Measurements from ENCODE around the gene GABBR2. TPM values are rescaled to one million over a fixed set of nuclear protein-coding genes. Genes with fewer than 3 reads are reported as not detected.
"Not testable (repeated sequence)": the region's sequence is repeated elsewhere in the genome, so short reads cannot be mapped to it uniquely, and the experiment has no call there.

Gene GABBR2
- polyA plus RNA-seq, 1 donor (not counting 4 experiments of a cell fraction or from before 2014, with no cell fraction given): 0.01 TPM

DNA sequence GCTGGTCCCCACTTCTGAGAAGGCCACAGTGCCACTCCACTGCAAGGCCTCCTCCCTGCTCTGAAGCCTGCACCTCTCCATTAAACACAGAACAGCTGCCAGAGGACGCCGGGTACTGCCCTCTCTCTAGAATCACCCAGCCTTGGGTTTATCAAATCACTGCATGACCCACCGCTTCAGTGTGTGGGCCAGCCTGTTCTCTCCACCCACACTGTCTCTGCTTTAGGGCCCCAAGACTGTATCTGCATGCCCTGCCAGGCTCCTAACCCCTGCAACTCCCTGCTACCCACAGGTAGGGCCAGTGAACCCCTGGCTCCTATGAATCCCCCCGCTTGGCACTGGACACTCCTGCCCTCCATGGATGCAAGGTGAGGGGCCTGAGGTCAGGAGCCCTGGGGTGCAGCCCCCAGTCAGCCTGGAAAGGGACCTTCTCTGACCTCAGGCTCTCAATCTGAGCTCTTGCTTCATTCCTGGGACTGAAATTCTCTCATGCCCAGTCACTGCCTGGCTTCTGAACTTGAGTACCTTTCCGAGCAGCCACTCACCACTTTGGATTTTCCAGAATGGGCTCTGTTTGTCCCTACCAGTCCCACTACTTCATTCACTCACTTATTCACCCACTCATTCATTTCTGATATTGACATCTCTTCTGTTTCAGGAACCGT, 206.3 kb downstream of the GABBR2 start:
- Histone ChIP-seq H3K27ac (ENCODE audit: control insufficient read depth, insufficient read depth, low read length) (no peak overlapping the region), H3K4me2 (ENCODE audit: control insufficient read depth, extremely low read depth, insufficient read depth, low read depth, low read length) (peak overlapping the region; percentile 17), H4K20me1 (ENCODE audit: control insufficient read depth, extremely low read depth, insufficient read depth, low read length) (no peaks in the 10 kb centered on the region), H3K9ac (ENCODE audit: control insufficient read depth, extremely low read depth, insufficient read depth, low read length) (no peak overlapping the region), H3K79me2 (ENCODE audit: control insufficient read depth, insufficient read depth, low read length) (no peaks in the 10 kb centered on the region), H2AFZ (ENCODE audit: control insufficient read depth, low read length) (peak overlapping the region; percentile 77), H3K36me3 (ENCODE audit: control insufficient read depth in 2 of 2, extremely low read depth in 1 of 2, insufficient read depth in 2 of 2, low read length in 2 of 2) (no peaks in the 10 kb centered on the region), H3K9me3 (ENCODE audit: control insufficient read depth, low read depth, low read length) (no peaks in the 10 kb centered on the region), H3K27me3 (ENCODE audit: control insufficient read depth, extremely low read depth, insufficient read depth, low read length) (no peaks in the 10 kb centered on the region), H3K9me1 (ENCODE audit: control insufficient read depth, extremely low read depth, insufficient read depth, low read length) (no peaks in the 10 kb centered on the region), H3K4me3 (ENCODE audit: control insufficient read depth in 2 of 3, extremely low read depth in 1 of 3, insufficient read depth in 2 of 3, low read depth in 1 of 3, low read length in 3 of 3) (no peak overlapping the region), H3K4me1 (ENCODE audit: control insufficient read depth, extremely low read depth, insufficient read depth, low read length) (peaks cover 12% of the 10 kb centered on the region)
- dilution Hi-C loops (cut with MboI; ENCODE audit: extremely low pct_ligation_motif_present, low sequenced_read_pairs): no loop called here
- DNase-seq (ENCODE audit: low read depth, low spot score) (peak; percentile 5), FAIRE-seq (no peak)
- TF ChIP-seq EZH2 (IDR thresholded peaks at IDR 0.05; ENCODE audit: low read length): no peak
- TF ChIP-seq, protein P1, sequence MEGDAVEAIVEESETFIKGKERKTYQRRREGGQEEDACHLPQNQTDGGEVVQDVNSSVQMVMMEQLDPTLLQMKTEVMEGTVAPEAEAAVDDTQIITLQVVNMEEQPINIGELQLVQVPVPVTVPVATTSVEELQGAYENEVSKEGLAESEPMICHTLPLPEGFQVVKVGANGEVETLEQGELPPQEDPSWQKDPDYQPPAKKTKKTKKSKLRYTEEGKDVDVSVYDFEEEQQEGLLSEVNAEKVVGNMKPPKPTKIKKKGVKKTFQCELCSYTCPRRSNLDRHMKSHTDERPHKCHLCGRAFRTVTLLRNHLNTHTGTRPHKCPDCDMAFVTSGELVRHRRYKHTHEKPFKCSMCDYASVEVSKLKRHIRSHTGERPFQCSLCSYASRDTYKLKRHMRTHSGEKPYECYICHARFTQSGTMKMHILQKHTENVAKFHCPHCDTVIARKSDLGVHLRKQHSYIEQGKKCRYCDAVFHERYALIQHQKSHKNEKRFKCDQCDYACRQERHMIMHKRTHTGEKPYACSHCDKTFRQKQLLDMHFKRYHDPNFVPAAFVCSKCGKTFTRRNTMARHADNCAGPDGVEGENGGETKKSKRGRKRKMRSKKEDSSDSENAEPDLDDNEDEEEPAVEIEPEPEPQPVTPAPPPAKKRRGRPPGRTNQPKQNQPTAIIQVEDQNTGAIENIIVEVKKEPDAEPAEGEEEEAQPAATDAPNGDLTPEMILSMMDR (optimal IDR thresholded peaks at IDR 0.05 in 1 of 3, IDR thresholded peaks at IDR 0.05 in 1 of 3, conservative IDR thresholded peaks at IDR 0.05 in 1 of 3; ENCODE audit: extremely low read depth in 1 of 3, insufficient read depth in 2 of 3, low read length in 3 of 3): no peak

DNA sequence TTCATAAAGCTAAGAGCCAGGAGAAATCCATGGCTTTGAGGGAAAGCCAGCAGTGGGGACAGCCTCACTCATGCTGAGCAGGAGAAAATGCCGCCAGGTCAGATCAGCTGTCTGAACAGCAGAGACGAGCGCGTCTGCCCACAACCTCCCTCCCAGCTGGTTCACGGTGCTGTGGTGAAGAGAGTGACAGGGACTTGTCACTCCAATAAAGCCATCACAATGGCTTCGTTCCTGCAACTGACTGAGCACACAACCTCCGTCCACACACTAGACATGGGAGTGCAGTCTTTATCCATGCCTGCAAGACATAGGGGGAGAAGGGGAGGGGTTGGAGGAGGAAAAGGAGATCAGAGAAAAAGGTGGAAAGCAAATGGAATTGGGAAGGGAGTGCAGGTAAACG, 206.9 kb downstream of the GABBR2 start:
- Histone ChIP-seq H3K27ac (ENCODE audit: control insufficient read depth, insufficient read depth, low read length) (no peak overlapping the region), H4K20me1 (ENCODE audit: control insufficient read depth, extremely low read depth, insufficient read depth, low read length) (no peaks in the 10 kb centered on the region)
- FAIRE-seq: no peak

DNA sequence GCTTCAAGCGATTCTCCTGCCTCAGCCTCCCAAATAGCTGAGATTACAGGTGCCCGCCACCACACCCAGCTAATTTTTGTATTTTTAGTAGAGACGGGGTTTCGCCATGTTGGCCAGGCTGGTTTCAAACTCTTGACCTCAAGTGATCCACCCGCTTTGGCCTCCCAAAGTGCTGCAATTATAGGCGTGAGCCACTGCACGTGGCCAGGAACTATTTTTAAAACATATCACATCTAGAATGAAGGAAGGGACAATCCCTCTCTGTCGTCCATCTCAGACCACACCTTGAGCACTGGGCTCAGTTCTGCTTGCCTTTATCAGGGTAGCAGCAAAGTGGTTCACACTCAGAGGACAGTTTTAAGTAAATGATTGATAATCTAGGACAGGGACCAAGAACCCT, 207.5 kb downstream of the GABBR2 start:
- DNase-seq (ENCODE audit: low read depth, low spot score); H3K27ac ChIP-seq (ENCODE audit: control insufficient read depth, insufficient read depth, low read length); H3K9ac ChIP-seq (ENCODE audit: control insufficient read depth, extremely low read depth, insufficient read depth, low read length); H4K20me1 ChIP-seq (ENCODE audit: control insufficient read depth, extremely low read depth, insufficient read depth, low read length); H3K9me3 ChIP-seq (ENCODE audit: control insufficient read depth, low read depth, low read length); H3K4me3 ChIP-seq (ENCODE audit: control insufficient read depth in 2 of 3, extremely low read depth in 1 of 3, insufficient read depth in 2 of 3, low read depth in 1 of 3, low read length in 3 of 3); H3K36me3 ChIP-seq (ENCODE audit: control insufficient read depth in 2 of 2, extremely low read depth in 1 of 2, insufficient read depth in 2 of 2, low read length in 2 of 2); H3K27me3 ChIP-seq (ENCODE audit: control insufficient read depth, extremely low read depth, insufficient read depth, low read length); dilution Hi-C loops (cut with MboI; ENCODE audit: extremely low pct_ligation_motif_present, low sequenced_read_pairs); H3K79me2 ChIP-seq (ENCODE audit: control insufficient read depth, insufficient read depth, low read length); H3K4me2 ChIP-seq (ENCODE audit: control insufficient read depth, extremely low read depth, insufficient read depth, low read depth, low read length); FAIRE-seq; H3K9me1 ChIP-seq (ENCODE audit: control insufficient read depth, extremely low read depth, insufficient read depth, low read length); H2AFZ ChIP-seq (ENCODE audit: control insufficient read depth, low read length): not testable (repeated sequence)
- H3K4me1 ChIP-seq (ENCODE audit: control insufficient read depth, extremely low read depth, insufficient read depth, low read length): peaks cover 12% of the 10 kb centered on the region

More for the DNA sequence above, 206.9 kb downstream of the GABBR2 start:
- no peaks in the 10 kb centered on the region for H3K9me3 ChIP-seq (ENCODE audit: control insufficient read depth, low read depth, low read length)
- no peak for TF ChIP-seq EZH2 (IDR thresholded peaks at IDR 0.05; ENCODE audit: low read length)
- TF ChIP-seq, protein P1 (optimal IDR thresholded peaks at IDR 0.05 in 1 of 3, IDR thresholded peaks at IDR 0.05 in 1 of 3, conservative IDR thresholded peaks at IDR 0.05 in 1 of 3; ENCODE audit: extremely low read depth in 1 of 3, insufficient read depth in 2 of 3, low read length in 3 of 3): no peak
- H2AFZ ChIP-seq (ENCODE audit: control insufficient read depth, low read length): no peak overlapping the region
- dilution Hi-C loops (cut with MboI; ENCODE audit: extremely low pct_ligation_motif_present, low sequenced_read_pairs): no loop called here
- no peak overlapping the region for H3K4me3 ChIP-seq (ENCODE audit: control insufficient read depth in 2 of 3, extremely low read depth in 1 of 3, insufficient read depth in 2 of 3, low read depth in 1 of 3, low read length in 3 of 3)
- H3K4me2 ChIP-seq (ENCODE audit: control insufficient read depth, extremely low read depth, insufficient read depth, low read depth, low read length): no peak overlapping the region
- no peaks in the 10 kb centered on the region for H3K9me1 ChIP-seq (ENCODE audit: control insufficient read depth, extremely low read depth, insufficient read depth, low read length)
- no peaks in the 10 kb centered on the region for H3K79me2 ChIP-seq (ENCODE audit: control insufficient read depth, insufficient read depth, low read length)
- no peaks in the 10 kb centered on the region for H3K27me3 ChIP-seq (ENCODE audit: control insufficient read depth, extremely low read depth, insufficient read depth, low read length)
- no peak overlapping the region for H3K9ac ChIP-seq (ENCODE audit: control insufficient read depth, extremely low read depth, insufficient read depth, low read length)
- no peaks in the 10 kb centered on the region for H3K36me3 ChIP-seq (ENCODE audit: control insufficient read depth in 2 of 2, extremely low read depth in 1 of 2, insufficient read depth in 2 of 2, low read length in 2 of 2)
- no peak for DNase-seq (ENCODE audit: low read depth, low spot score)
- peaks cover 12% of the 10 kb centered on the region for H3K4me1 ChIP-seq (ENCODE audit: control insufficient read depth, extremely low read depth, insufficient read depth, low read length)
